GM21367 (cell line): ENCODE data around the gene PTH2.
"Not testable (repeated sequence)": the region's sequence is repeated elsewhere in the genome, so short reads cannot be mapped to it uniquely, and the experiment has no call there.

Experiments
- ATAC-seq: cut with Tn5 transposase; IDR thresholded peaks from one replicate; pipeline ENCODE4 v1.9.1; 2021; ENCODE audit not compliant: unreplicated experiment

Gene PTH2

DNA sequence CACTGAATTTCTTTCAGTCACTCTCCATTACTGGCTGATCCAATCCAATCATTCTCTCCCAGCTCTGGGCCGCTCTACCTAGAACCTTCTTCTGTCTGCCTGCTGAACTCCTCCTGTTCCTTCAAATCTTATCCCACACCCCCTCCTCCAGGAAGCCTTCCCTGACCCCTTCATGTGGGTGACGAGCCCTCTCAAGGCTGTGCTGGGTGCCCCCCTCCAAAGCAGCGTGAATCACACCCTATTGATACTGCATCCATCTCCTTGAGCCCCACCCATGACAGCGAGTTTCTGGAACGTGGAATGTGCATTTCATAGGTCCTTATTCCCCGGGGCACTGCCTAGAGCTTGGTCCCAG is 25.2 kb upstream of the PTH2 start:
- no peak for ATAC-seq

DNA sequence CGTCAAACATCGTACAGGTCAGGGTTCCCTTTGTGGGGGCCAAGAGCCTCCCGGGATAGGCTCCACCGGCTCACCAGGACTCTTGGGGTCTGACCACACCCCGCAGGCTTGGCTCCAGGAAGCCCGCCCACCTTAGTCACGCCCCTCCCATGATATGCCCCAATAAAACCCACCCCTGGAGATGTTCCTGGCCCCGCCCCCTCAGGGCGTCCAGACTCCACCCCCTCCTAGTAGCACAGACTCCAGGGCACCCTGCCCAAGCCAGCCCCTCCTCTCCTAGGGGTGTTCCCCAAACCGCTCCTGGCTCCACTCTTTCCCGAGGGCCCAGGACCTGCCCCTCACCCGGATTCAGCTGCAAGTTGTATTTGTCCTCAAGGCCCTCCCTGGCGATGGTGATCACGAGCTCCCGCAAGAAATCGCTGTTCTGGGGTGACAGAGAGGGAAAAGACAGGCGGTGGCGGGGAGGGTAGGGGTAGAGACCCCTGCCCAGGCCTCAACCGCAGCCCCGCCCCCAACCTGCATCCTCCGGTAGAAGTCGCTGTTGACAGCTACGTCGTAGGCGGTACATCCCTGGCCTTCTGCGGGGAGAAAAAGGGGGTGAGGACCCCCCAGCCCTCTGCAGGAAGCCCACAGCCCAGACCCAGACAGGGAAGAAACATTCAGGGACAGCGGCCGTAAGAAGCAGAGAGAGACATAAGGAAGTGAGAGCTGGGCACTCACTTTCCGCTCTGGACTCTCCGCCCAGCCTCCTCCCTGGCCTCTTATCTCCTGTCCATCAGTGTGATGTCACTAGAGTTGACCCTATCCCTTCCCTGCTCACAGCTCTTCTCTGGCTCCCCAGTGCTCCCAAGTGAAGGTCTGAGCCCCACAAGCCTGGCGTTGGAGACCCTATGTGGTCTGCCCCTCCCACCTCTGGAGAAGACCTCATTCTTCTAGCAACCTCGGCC is 24.5 kb upstream of the PTH2 start:
- ATAC-seq, result no peak

DNA sequence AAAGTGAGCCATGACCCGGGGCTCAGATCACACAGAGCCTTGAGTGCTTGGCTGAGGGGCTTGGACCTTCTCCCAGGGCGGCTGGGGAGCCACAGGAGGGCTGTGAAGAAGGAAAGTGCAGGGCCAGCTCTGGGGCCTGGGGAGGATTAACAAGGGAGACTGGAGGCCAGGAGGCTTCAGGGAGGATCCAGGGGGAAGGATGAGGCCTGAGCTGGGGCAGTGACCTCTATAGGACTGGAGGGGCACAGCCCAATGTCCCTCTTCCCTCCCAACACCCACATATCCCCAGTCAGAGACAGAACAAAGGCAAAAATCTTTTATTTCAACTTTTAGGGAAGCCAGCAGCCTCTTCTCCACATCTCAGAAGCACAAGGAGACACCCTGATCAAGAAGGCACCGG is 22.8 kb upstream of the PTH2 start:
- no peak for ATAC-seq

DNA sequence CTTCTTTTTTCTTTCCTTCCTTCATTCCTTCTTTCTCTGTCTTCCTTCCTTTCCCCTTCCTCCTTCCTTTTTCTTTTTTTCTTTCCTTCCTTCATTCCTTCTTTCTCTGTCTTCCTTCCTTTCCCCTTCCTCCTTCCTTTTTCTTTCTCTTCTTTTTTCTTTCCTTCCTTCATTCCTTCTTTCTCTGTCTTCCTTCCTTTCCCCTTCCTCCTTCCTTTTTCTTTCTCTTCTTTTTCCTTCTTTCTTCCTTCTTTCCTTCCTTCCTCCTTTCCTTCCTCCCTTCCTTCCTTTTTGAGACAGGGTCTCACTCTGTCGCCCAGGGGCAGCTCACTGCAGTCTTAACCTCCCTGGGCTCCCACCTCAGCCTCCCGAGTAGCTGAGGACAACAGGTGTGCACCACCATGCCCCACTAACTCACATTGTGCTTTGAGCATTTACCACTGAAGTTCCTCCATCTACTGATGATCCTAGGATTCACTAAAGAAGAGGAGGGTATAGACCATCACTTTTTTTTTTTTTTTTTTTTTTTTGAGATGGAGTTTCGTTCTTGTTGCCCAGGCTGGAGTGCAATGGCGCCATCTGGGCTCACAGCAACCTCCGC is 21.0 kb upstream of the PTH2 start:
- ATAC-seq, result not testable (repeated sequence)

DNA sequence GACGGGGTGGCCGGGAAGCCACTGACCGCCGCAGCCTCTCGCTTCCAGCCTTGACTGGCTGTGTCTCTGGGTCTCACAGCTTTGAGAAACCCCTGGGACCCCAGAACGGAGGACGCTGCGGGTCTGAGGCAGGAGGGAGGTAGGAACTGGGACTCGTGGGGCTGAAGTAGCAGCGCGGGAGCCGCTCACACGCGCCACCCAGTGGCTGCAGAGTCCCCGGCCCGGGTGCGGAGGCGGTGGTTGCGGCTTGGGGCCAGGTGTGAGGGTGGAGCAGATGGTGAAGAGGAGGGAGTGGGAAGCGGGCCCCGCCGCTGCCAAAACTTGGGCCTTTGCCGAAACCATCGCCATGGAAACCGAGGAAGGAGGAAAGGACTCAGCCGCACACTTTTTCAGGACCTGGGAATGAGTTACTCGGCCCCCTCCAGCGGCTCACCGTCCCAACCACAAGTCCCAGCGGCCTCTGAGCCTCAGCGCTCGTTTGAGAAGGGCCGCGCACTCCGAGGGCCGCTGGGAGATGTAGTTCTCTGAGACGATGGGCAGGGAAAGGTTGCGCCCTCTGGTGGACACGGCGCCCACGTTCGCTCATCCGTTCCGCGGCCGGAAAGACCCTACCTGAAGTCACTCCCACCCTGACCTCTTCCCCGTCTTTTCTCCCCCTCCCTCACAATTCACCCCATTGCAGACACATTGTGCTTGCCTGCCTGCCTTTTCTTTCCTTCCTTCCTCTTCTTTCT is 20.3 kb upstream of the PTH2 start:
- ATAC-seq, result peak; percentile 52

DNA sequence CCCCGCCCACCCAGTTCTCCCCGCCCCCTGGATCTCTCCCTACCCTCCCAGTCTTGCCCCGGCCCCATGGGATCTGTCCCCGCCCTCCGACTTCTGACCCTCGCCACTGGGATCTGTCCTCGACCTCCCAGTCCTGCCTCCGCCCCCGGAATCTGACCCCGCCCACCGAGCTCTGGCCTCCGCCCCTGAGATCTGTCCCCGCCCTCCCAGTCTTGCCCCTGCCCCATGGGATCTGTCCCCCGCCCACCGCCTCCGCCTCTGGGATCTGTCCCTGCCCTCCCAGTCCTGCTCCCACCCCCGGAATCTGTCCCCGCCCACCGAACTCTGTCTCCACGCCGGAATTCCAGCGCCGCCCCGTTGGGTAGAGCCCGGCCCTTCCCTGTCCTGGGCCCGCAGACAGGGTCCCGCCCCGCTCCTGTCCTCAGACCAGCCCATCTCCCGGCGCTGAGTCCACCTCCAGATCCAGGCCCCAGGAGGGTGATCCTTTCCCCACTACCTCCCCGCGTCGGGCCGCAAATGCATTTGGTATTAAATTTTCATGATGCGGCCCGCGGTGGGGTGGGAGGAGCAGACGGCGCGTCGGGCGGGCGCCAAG is 19.6 kb upstream of the PTH2 start:
- ATAC-seq, result peak; percentile 14

DNA sequence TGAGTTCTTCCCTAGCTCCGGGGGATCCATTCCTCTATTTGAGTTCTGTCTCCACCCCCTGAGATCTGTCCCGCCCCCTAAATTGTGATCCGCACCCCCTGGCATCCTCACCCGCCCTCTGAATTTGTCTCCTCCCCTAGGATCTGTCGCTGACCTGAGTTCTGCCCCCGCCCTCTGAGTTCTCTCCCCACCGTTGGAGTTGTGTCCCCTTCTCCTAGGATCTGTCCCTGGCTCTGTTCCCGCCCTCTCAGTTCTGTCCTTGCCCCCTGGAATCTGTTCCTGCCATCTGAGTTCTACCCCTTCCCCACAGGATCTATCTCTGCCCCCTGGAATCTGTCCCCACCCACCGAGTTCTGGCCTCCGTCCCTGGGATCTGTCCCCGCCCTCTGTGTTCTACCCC is 19.1 kb upstream of the PTH2 start:
- ATAC-seq, result no peak

DNA sequence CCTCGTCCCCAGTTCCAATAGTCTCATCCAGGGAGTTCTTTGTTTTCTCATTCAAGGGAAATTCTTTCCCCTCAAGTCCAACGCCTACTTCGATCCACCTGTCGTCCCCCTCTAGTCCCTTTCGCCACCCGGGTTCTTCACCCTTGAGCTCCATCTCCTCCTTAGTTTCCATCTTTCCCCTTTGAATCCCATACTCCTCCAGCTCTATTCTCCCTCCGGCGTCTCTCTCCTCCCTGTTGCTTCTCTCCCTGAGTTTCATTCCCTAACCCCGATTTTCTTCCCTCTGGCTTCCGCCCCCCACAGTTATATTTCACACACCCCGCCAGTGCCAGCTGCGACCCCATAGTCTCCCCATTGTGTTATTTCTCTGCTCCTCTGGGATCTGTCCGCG is 18.7 kb upstream of the PTH2 start:
- ATAC-seq, result no peak

DNA sequence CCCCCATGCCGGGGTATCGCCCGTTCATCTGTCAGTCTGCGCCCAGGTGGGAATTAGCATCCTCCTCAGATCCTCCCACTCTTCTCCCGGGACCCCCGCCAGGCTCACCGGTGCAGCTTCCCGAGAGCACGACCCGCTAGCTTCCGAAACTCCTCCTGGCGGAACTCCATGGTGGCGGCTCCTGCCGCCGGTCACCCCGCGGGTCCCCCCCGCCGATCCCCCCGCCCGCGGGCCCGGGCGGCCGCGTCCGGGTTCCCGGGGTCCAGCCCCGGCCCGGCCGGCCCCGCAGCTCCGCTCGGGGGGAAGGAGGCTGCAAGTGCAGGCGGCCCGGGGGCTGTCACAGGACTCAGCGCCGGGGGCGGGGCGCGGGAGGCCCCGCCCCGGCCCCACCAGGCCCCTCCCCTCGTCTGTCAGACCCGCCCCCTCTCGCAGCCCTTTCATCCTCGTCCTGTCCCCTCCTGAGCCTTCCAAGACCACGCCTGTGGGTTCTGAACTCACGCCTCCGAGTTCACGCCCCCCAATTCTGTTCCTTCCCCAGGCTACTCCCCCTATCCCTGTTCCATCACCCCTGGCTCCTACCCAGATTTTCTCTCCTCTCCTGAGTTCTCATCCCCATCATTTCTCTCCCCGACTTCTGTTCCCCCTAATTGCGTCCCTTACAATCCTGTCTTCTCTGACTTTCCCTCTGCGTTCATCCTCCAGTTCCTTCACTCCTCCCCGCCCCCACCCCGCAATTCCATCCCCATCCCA is 18.1 kb upstream of the PTH2 start, which contains the start of gene SLC17A7:
SLC17A7 (minus strand) TSS at position 318 of the 750 bp plus-strand sequence; CDS start at position 170, 148 bp downstream.
- ATAC-seq, result no peak

DNA sequence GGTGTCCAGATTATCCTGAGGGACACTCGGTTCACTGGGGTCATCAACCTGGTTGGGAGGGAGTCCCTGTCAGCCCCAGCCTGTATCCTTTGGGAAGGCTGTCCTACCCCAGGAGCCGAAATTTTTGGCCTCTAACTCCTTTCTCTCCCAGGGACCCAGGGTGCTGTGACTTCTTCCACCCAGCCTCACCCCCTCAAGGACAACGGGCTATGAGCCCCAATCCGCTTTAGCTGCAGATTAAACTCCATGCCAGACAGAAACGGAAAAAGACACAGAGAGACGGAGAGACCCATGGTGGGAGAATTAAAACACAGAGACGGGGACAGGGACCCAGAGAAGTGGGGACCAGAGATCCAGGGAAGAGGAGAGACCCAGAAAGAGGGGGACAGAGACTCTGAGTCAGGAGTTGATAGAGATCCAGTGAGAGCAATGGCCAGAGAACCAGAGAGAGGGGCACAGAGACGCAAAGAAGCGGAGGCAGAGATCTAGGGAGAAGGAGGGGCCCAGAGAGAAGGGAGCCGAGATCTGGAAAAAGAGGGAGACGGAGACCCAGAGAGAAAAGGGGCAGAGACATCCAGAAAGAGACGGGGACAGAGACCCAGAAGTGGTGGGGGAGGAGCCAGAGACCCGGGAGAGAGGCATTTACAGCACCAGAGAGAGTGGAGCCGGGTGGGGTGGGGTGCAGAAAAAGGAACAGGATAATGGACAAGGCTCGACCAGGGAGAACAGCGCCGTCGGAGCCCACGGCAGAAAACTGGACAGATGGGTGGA is 17.4 kb upstream of the PTH2 start:
- ATAC-seq, result no peak

DNA sequence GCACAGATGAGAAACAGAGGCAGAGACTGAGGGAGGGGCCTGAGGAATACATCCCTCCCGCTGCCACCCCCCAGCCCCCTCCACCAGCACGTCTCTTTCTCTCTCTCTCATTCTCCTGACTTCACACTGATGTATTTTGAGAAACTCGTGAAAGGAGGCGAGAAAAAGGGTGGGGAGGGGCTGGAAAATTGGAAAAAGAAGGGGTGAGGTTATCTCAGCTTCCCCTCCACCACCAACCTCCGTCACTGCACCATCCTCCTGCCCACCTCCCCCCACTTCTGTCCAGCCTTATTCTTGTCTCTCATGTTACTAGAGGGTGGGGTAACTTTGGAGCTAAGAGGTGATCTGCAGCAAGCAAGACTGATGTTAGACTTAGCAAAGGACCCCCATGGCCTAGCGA is 16.6 kb upstream of the PTH2 start:
- no peak for ATAC-seq

DNA sequence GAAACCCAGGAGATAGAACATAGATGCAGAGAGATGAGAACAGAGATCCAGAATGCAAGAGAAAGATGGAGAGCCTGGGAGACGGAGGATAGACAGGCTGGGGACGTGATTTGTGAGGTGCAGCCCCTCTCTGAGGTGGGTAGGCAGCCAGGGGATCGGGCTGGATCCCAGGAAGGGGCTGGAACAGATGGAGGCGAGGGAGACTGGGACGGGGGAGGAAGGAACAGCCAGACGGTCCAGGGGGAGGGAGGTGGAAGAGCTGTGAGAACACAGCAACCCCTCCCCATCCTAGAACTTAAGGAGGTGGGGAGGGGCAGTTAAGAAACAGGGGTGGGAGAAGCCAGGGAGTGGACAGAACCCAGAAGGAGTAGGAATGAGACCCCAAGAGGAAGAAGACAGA is 15.0 kb upstream of the PTH2 start:
- ATAC-seq, result no peak

DNA sequence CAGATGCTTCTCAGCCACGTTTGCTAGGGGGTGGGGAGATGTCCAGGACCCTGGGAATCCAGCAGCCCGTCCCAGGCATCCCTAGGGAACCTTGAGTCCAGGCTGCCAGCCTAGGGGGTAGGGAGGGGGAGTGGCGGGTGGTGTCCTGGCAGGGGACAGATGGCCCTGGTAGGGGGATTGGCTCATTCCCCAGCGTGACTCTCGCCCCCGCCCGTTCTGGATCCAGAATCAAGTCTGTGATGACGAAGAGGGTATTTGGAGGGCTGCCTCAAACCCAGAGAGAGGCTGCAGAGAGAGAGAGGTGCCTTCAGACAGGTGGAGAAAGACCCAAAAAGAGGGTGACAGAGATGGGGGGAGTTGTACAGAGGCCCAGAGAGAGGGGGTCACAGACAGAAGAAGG is 14.0 kb upstream of the PTH2 start:
- ATAC-seq, result no peak

DNA sequence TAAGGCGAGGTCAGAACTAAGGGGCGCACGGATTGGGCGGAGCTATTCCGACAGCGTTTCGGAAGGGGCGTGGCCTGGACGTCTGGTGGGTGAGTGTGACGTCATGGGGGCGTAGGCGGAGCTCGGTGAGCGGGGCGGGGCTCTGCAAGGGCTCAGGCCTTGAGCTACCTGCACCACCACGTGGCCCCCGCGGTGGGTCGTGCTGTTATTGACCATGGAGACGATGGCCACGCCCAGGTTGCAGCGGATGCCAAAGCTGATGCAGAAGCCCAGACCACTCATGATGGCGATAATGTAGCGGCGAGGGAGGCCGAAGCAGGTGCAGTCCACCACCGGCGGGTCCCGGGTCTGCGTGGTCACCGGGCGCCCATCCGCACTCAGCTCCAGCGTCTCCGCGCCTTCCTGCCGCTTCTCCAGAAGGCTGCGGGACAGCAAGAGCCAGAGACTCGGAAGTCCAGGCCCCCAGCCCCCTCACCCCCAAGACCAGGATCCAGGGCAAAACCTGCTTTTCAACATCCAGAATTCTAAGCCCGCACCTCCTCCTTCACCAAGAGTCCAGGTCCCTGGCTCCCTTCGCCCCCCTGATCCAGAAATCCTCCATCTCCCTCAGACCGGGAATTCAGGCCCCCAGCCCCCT is 13.3 kb upstream of the PTH2 start:
- ATAC-seq, result no peak

DNA sequence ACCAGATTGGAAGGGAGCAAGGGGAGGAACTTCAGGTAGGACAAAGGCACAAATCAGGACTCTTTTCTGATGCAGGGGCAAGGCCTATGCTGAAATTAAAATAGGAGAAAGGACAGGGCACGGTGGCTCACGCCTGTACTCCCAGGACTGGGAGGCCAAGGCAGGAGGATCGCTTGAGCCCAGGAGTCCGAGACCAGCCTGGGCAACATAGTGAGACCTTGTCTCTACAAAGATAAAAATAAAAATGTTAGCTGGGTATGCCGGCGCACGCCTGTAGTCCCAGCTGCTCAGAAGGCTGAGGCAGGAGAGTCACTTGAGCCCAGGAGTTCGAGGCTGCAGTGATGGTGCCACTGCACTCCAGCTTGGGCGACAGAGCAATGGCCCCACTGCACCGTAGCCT is 12.4 kb upstream of the PTH2 start:
- no peak for ATAC-seq

DNA sequence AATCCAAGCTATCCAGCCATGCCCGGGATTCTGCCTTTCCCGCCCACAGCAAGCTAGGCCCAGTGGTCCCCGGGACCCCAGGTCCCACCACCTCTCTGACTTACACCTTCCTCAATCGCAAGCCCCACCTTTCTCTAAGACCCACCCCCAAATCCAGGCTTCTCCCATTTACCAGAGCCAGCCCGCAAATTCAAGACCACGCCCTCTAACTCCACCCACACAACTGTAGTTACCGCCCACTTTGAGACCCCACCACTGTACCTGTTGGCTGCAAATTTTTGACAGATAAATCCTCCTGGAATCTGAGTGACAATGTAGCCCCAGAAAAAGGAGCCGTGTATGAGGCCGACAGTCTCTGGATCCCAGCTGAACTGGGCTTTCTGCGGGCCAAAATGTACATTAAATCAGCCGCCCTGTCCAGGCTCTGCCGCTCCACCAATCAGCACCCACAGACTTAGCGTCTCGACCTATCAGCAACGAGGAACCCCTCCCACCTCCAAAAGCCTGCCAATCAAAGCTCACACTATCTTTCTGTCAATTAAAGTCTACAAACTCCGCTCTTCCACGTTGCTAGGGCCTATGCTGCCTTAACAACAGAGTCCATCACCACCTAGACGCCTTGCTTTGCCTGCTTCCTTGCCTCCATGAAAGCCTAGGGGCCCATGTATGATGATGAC is 11.8 kb upstream of the PTH2 start:
- ATAC-seq, result no peak

DNA sequence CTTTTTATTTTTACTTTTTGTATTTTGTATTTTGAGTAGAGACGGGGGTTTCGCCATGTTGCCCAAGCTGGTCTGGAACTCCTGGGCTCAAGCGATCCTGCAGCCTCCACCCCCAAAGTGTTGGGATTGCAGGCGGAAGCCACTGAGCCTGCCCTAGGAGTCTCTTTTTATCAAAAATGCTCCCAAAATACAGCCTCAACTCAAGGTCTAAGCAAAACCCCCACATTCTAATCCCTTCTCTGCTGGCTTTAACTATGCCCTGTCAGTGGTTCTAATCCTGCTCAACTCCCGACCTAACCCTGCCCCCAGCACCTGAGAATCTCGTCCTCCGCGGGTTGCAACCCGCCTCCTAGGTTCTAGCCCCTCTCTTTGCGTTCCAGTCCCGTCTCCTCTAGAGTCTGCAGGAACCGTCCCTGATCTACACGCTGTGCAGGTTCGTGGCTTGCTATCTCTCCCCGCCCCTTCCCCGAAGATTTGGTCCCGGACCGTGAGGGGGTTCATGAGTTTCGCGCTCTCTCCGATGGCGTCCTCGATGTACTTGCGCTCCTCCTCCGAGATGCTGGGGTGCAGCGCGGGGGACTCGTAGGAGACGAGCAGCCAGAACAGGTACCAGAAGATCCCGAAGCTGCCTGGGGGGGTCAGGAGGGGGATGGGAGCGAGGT is 10.1 kb upstream of the PTH2 start:
- ATAC-seq, result no peak
